ENCODE results near the gene OGG1.
A peak's percentile ranks its signal among the peaks of the same experiment; 100 is the strongest.

Gene OGG1

DNA sequence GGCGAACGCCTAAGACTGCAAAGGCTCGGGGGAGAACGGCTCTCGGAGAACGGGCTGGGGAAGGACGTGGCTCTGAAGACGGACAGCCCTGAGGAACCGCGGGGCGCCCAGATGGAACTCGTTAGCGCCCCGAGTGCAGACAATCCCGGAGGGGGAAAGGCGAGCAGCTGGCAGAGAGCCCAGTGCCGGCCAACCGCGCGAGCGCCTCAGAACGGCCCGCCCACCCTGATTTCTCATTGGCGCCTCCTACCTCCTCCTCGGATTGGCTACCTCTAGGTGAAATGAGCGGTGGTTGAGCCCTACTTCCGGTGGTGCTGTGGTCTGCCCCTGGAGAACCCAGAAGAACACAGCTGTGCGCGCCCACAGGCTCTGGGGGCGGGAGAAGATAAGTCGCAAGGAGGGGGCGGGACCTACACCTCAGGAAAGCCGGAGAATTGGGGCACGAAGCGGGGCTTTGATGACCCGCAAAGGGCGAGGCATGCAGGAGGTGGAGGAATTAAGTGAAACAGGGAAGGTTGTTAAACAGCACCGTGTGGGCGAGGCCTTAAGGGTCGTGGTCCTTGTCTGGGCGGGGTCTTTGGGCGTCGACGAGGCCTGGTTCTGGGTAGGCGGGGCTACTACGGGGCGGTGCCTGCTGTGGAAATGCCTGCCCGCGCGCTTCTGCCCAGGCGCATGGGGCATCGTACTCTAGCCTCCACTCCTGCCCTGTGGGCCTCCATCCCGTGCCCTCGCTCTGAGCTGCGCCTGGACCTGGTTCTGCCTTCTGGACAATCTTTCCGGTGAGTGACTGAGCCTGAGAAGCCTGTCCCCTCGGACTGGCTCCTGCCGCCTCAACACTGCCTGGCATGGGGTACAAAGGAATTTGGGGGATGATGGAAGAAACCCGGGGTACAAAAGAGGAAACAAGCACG is at the start of gene OGG1:
Gene OGG1 (plus strand): TSS at position 308 of the 911 bp plus-strand sequence. CDS start 335 bp downstream, at position 643.
- DNase-seq (ENCODE audit: low spot score), result peak; percentile 88

- DNase-seq (ENCODE audit: low spot score), result no peak
Measured at GRCh38 chr3:9700536-9700935, 49.2 kb upstream of the OGG1 start.

DNA sequence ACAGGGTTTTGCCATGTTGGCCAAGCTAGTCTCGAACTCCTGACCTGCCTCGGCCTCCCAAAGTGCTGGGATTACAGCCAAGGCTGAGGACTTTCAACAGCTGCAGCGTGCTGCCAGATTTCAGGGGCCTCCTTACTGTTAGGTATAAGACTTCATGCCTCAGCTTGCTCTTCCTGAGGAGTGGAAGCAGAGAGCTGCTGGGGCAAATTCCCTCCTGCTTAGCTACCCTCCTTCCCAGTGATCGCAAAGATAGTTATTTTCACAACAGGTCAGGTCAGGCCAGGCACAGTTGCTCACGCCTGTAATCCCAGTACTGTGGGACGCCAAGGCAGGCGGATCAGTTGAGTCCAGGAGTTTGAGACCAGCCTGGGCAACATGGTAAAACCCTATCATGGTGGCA is 48.7 kb upstream of the OGG1 start:
- DNase-seq (ENCODE audit: low spot score), result no peak

DNA sequence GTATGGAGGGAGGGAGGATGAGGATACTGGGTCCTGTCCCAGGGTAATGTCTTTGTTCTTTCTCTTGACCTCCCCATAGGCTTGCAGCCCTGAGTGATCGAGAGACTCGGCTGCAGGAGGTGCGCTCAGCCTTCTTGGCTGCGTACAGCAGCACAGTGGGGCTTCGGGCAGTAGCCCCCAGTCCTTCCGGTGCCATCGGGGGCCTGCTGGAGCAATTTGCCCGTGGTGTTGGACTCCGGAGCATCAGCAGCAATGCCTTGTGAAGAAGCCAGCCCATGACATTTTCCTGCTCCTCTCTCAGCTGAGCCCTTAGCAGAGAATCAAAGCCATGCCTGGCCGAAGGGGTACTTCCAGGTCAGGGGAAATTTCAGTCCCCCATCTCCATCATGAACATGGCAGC is 48.0 kb upstream of the OGG1 start:
- no peak for DNase-seq (ENCODE audit: low spot score)

DNA sequence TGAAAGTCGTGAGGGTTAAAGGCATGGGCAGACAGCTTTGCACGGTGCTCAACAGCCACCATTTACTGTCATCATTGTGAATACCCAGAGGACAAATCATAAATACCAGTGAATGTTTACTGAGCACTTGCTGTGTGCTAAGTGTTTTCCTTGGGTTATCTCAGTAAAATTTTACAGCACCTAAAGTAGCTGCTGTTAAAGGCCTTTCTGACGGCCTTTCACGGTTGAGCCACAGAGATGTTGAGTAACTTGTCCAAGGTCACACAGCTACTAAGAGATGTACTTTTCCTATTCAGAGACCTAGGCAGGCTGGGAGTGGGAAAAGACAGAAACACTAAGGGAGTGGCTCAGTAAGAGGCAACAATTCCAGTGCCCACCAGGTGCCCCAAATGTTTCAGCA is 46.5 kb upstream of the OGG1 start:
- DNase-seq (ENCODE audit: low spot score), result no peak

- DNase-seq (ENCODE audit: low spot score), result no peak
Measured at GRCh38 chr3:9703736-9704346, 45.9 kb upstream of the OGG1 start, which contains the start of gene CPNE9. TSS of gene CPNE9 (plus strand) at chr3:9703833. CDS start at chr3:9703997, 164 bp downstream.

GRCh38 chr3:9704347-9705322 is 45.1 kb upstream of the OGG1 start:
- peak; percentile 37 for DNase-seq (ENCODE audit: low spot score)

GRCh38 chr3:9710174-9710739 is 39.5 kb upstream of the OGG1 start:
- DNase-seq (ENCODE audit: low spot score), result no peak

- DNase-seq (ENCODE audit: low spot score), result no peak
Measured at GRCh38 chr3:9712415-9712814, 37.3 kb upstream of the OGG1 start.

- no peak for DNase-seq (ENCODE audit: low spot score)
Measured at GRCh38 chr3:9713142-9713541, 36.6 kb upstream of the OGG1 start.

- DNase-seq (ENCODE audit: low spot score), result no peak
Measured at GRCh38 chr3:9715136-9715535, 34.6 kb upstream of the OGG1 start.

GRCh38 chr3:9715764-9716437 is 33.9 kb upstream of the OGG1 start:
- peak; percentile 73 for DNase-seq (ENCODE audit: low spot score)

GRCh38 chr3:9716801-9717555 is 32.8 kb upstream of the OGG1 start:
- DNase-seq (ENCODE audit: low spot score), result no peak

DNA sequence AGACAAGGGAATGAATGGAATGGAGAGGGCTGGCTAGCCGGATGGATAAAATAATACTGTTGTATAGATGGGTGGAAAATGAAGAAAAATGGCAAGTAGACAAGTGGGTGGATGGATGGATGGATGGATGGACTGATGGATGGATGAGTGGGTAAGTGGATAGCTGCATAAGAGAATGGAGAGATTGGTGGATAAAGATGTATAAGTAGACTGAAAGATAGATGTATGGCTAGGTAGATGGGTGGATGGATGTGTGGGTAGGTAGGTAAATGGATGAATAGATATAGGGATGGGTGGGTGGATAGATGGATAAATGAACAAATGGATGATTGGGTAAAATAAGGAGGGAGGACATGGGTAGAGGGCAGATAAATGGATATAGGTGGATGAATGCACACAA is 32.2 kb upstream of the OGG1 start:
- no peak for DNase-seq (ENCODE audit: low spot score)

- no peak for DNase-seq (ENCODE audit: low spot score)
Measured at GRCh38 chr3:9718118-9718517, 31.6 kb upstream of the OGG1 start.

DNA sequence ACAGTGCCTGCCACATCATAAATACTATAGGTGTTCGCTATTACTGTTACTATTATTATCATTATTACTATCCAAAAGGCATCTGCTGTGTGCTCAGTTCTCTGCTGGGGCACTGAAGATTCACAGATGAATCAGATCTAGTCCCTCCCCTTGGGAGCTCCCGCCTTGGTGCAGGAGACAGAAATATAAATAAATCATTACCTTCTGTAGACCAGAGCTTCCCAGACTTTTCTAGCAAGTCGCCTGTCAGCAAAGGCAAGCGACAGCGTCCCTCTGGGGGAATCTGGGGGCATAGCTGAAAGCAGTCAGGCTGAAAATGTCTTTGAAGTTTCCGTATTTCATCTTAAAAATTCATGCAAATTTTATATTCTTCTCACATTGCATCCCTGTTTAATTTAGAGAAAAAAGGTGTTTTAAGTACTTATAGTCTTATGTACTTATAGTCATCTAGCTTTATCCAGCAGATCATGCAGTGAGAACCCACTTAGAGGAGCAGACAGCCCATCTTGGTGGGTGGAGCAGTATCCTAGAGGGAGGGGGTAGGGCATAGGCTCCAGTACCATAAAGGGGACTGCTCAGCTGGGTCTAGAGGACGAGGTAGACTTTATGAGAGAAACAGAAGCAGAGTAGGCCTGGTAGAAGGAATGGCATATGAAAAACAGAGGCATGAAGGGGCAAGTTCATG is 28.6 kb upstream of the OGG1 start:
- no peak for DNase-seq (ENCODE audit: low spot score)

DNA sequence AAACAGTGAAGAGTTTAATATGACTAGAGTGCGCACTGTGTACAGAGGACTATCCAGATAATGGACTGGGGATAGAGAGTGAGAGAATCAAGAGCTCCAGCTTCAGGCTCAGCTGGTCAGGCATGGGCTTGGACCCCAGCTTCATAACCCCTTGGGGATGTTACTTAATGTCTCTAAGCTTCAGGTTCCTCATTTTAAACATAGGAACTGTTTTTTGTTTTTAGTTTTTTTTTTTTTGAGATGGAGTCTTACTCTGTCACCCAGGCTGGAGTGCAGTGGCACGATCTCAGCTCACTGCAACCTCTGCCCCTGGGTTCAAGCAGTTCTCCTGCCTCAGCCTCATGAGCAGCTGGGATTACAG is 28.1 kb upstream of the OGG1 start:
- DNase-seq (ENCODE audit: low spot score), result no peak

GRCh38 chr3:9725775-9726515 is 23.8 kb upstream of the OGG1 start:
- DNase-seq (ENCODE audit: low spot score), result no peak

- no peak for DNase-seq (ENCODE audit: low spot score)
Measured at GRCh38 chr3:9727041-9727595, 22.6 kb upstream of the OGG1 start.

All from COLO829 (cell line).